ENCODE measurements around the gene TERB2.
"Not testable (repeated sequence)": the region's sequence is repeated elsewhere in the genome, so short reads cannot be mapped to it uniquely, and the experiment has no call there.

The TERB2 gene

DNA sequence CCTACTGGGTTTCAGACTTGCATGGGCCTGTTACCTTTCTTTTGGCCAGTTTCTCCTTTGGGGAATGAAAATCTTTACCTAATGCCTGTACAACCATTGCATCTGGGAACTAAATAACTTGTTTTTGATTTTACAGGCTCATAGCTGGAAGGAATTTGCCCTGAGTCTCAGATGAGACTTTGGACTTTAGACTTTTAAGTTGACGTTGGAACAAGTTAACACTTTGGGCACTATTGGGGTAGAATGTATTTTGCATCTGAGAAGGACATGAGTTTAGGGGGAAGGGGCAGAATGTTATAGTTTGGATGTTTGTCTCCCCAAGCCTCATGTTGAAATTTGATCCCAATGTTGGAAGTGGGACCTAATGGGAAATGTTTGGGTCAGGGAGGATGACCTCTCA lies 44.7 kb downstream of the TERB2 start:
- H3K36me3 ChIP-seq (ENCODE audit: control insufficient read depth in 4 of 4, insufficient read depth in 4 of 4, low read length in 3 of 4); H3K4me3 ChIP-seq (ENCODE audit: control insufficient read depth in 1 of 7, extremely low read depth in 1 of 7, insufficient read depth in 4 of 7, low read depth in 2 of 7, low read length in 6 of 7); CTCF ChIA-PET; DNase-seq; H3K27ac ChIP-seq (ENCODE audit: insufficient read depth in 1 of 2, low read depth in 1 of 2, low read length in 2 of 2, poor library complexity in 1 of 2, severe bottlenecking in 2 of 2); POLR2A ChIA-PET; H3K9me3 ChIP-seq (ENCODE audit: control extremely low read depth in 1 of 5, control insufficient read depth in 4 of 5, insufficient read depth in 2 of 5, low read depth in 1 of 5, low read length in 4 of 5); H3K4me1 ChIP-seq (ENCODE audit: control extremely low read depth in 1 of 4, control insufficient read depth in 4 of 4, insufficient read depth in 4 of 4, low read length in 3 of 4); H3K27me3 ChIP-seq (replicated peaks in 2 of 5; ENCODE audit: control insufficient read depth in 4 of 5, insufficient read depth in 5 of 5, low read length in 4 of 5): not testable (repeated sequence)
- WGBS (ENCODE audit: insufficient coverage) = 91% methylated on average over 1 of the region's 1 CpG

DNA sequence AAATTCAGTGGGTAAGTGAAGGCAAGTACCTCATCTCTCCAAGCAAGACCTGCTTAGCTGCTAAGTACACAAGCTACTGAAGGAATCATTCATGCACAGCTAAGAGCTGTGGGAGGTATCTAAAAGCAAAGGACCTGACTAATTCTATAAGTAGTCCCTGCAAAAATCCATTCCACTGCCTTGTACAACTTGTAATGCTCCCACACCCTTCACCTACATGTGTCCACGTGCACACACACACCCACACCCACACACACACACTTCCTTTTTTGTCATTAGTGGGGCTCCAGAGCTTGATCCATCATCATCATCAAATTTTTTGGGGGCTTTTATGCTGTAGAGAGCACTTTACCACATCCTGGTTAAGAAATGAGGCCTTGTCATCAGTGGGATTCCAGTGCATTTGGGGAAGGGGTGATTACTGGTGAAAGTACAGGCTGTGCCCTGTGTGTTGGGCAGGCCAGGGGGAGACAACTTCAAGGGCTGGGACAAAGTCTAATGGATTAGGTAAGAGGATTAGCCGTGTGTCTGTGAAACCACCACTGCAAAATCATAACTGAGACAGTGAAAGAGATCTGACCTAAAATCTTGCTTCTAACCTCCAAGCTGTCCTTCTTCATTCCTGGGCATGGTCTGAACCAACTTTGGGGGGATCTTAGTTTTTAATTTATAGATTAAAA lies 47.4 kb downstream of the TERB2 start:
- H3K36me3 ChIP-seq (ENCODE audit: control insufficient read depth in 4 of 4, insufficient read depth in 4 of 4, low read length in 3 of 4); POLR2A ChIA-PET; H3K27ac ChIP-seq (ENCODE audit: insufficient read depth in 1 of 2, low read depth in 1 of 2, low read length in 2 of 2, poor library complexity in 1 of 2, severe bottlenecking in 2 of 2); DNase-seq; H3K27me3 ChIP-seq (replicated peaks in 2 of 5; ENCODE audit: control insufficient read depth in 4 of 5, insufficient read depth in 5 of 5, low read length in 4 of 5); H3K4me1 ChIP-seq (ENCODE audit: control extremely low read depth in 1 of 4, control insufficient read depth in 4 of 4, insufficient read depth in 4 of 4, low read length in 3 of 4); H3K4me3 ChIP-seq (ENCODE audit: control insufficient read depth in 1 of 7, extremely low read depth in 1 of 7, insufficient read depth in 4 of 7, low read depth in 2 of 7, low read length in 6 of 7); CTCF ChIA-PET; H3K9me3 ChIP-seq (ENCODE audit: control extremely low read depth in 1 of 5, control insufficient read depth in 4 of 5, insufficient read depth in 2 of 5, low read depth in 1 of 5, low read length in 4 of 5): not testable (repeated sequence)
- 87% methylated on average over 2 of the region's 2 CpGs for WGBS (ENCODE audit: insufficient coverage)

DNA sequence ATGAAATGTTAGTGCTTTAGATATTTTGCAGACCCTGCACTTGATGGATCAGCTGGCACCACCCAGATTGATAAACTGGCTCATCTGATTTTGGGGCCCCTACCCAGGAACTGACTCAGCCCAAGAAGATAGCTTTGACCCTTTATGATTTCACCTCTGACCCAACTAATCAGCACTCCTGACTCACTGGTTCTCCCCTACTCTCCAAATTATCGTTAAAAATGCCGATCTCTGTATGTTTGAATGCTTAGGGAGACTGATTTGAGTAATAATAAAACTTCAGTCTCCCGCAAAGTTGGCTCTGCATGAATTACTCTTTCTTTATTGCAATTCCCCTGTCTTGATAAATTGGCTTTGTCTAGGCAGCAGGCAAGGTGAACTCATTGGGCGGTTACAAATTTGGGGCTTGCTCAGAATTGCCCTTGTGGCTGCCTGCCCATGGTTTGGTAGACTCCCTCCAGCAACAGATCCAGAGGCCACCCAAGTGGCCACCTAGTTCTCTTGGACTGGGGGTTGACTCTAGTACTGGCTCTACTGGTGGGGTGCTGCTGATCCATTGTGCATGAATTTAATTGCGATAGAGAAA lies 48.2 kb downstream of the TERB2 start:
- H3K27ac ChIP-seq (ENCODE audit: insufficient read depth in 1 of 2, low read depth in 1 of 2, low read length in 2 of 2, poor library complexity in 1 of 2, severe bottlenecking in 2 of 2); POLR2A ChIA-PET; DNase-seq; H3K4me1 ChIP-seq (ENCODE audit: control extremely low read depth in 1 of 4, control insufficient read depth in 4 of 4, insufficient read depth in 4 of 4, low read length in 3 of 4); H3K27me3 ChIP-seq (replicated peaks in 2 of 5; ENCODE audit: control insufficient read depth in 4 of 5, insufficient read depth in 5 of 5, low read length in 4 of 5); CTCF ChIA-PET; H3K36me3 ChIP-seq (ENCODE audit: control insufficient read depth in 4 of 4, insufficient read depth in 4 of 4, low read length in 3 of 4); H3K9me3 ChIP-seq (ENCODE audit: control extremely low read depth in 1 of 5, control insufficient read depth in 4 of 5, insufficient read depth in 2 of 5, low read depth in 1 of 5, low read length in 4 of 5); H3K4me3 ChIP-seq (ENCODE audit: control insufficient read depth in 1 of 7, extremely low read depth in 1 of 7, insufficient read depth in 4 of 7, low read depth in 2 of 7, low read length in 6 of 7): not testable (repeated sequence)
- 96% methylated on average over 2 of the region's 5 CpGs for WGBS (ENCODE audit: insufficient coverage)

DNA sequence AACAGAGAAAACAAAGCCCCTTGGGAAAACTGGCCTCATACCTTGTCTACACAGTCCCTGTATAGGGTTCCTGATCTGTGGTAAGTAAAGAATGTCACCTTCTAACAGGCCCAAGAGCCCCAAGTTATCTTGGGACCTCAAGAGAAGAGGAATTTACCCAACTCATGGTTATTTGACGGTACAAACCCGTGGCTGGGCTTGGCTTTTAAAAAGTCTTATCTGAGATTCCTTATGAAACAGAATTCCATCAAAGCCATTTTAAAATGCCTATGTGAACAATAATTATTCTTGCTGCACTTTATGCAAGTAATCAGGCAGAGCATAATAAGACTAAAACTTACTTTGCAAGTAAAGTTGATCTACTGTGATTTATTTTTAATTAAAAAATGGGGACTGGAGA lies 52.6 kb downstream of the TERB2 start:
- Histone ChIP-seq H3K4me3 (ENCODE audit: control insufficient read depth in 1 of 7, extremely low read depth in 1 of 7, insufficient read depth in 4 of 7, low read depth in 2 of 7, low read length in 6 of 7) (no peak overlapping the region), H3K4me1 (ENCODE audit: control extremely low read depth in 1 of 4, control insufficient read depth in 4 of 4, insufficient read depth in 4 of 4, low read length in 3 of 4) (no peaks in the 10 kb centered on the region), H3K27ac (ENCODE audit: insufficient read depth in 1 of 2, low read depth in 1 of 2, low read length in 2 of 2, poor library complexity in 1 of 2, severe bottlenecking in 2 of 2) (no peak overlapping the region), H3K27me3 (replicated peaks in 2 of 5; ENCODE audit: control insufficient read depth in 4 of 5, insufficient read depth in 5 of 5, low read length in 4 of 5) (no peaks in the 10 kb centered on the region), H3K9me3 (ENCODE audit: control extremely low read depth in 1 of 5, control insufficient read depth in 4 of 5, insufficient read depth in 2 of 5, low read depth in 1 of 5, low read length in 4 of 5) (peaks cover 0 to 8% (median 2%) of the 10 kb centered on the region in 5 experiments), H3K36me3 (ENCODE audit: control insufficient read depth in 4 of 4, insufficient read depth in 4 of 4, low read length in 3 of 4) (no peaks in the 10 kb centered on the region)
- no peak for DNase-seq
- POLR2A ChIA-PET = no interaction called here
- CTCF ChIA-PET = no interaction called here
- WGBS (ENCODE audit: insufficient coverage) = no CpG with 5 or more reads among the region's 2 CpGs

DNA sequence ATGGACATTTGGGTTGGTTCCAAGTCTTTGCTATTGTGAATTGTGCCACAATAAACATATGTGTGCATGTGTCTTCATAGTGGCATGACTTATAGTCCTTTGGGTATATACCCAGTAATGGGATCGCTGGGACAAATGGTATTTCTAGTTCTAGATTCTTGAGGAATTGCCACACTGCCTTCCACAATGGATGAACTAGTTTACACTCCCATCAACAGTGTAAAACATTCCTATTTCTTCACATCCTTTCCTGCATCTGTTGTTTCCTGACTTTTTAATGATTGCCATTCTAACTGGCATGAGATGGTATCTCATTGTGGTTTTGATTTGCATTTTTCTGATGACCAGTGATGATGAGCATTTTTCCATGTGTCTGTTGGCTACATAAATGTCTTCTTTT lies 58.6 kb downstream of the TERB2 start:
- H3K4me1 ChIP-seq (ENCODE audit: control extremely low read depth in 1 of 4, control insufficient read depth in 4 of 4, insufficient read depth in 4 of 4, low read length in 3 of 4); POLR2A ChIA-PET; H3K36me3 ChIP-seq (ENCODE audit: control insufficient read depth in 4 of 4, insufficient read depth in 4 of 4, low read length in 3 of 4); H3K9me3 ChIP-seq (ENCODE audit: control extremely low read depth in 1 of 5, control insufficient read depth in 4 of 5, insufficient read depth in 2 of 5, low read depth in 1 of 5, low read length in 4 of 5); H3K27me3 ChIP-seq (replicated peaks in 2 of 5; ENCODE audit: control insufficient read depth in 4 of 5, insufficient read depth in 5 of 5, low read length in 4 of 5); DNase-seq; CTCF ChIA-PET; H3K27ac ChIP-seq (ENCODE audit: insufficient read depth in 1 of 2, low read depth in 1 of 2, low read length in 2 of 2, poor library complexity in 1 of 2, severe bottlenecking in 2 of 2); H3K4me3 ChIP-seq (ENCODE audit: control insufficient read depth in 1 of 7, extremely low read depth in 1 of 7, insufficient read depth in 4 of 7, low read depth in 2 of 7, low read length in 6 of 7): not testable (repeated sequence)
- 88% methylated on average over 1 of the region's 1 CpG for WGBS (ENCODE audit: insufficient coverage)

DNA sequence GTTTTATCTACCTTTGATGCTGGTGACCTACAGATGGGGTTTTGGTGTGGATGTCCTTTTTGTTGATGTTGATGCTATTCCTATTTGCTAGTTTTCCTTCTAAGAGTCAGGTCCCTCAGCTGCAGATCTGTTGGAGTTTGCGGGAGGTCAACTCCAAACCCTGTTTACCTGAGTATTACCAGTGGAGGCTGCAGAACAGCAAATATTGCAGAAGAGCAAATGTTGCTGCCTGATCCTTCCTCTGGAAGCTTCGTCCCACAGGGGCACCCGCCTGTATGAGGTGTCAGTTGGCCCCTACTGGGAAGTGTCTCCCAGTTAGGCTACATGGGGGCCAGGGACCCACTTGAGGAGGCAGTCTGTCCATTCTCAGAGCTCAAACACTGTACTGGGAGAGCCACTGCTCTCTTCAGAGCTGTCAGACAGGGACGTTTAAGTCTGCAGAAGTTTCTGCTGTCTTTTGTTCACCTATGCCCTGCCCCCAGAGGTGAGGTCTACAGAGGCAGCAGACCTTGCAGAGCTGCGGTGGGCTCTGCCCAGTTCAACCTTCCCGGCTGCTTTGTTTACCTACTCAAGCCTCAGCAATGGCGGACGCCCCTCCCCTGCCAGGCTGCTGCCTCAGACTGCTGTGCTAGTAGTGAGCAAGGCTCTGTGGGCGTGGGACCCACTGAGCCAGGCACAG lies 63.9 kb downstream of the TERB2 start:
- CTCF ChIA-PET; H3K4me3 ChIP-seq (ENCODE audit: control insufficient read depth in 1 of 7, extremely low read depth in 1 of 7, insufficient read depth in 4 of 7, low read depth in 2 of 7, low read length in 6 of 7); POLR2A ChIA-PET; H3K27me3 ChIP-seq (replicated peaks in 2 of 5; ENCODE audit: control insufficient read depth in 4 of 5, insufficient read depth in 5 of 5, low read length in 4 of 5); H3K36me3 ChIP-seq (ENCODE audit: control insufficient read depth in 4 of 4, insufficient read depth in 4 of 4, low read length in 3 of 4); H3K9me3 ChIP-seq (ENCODE audit: control extremely low read depth in 1 of 5, control insufficient read depth in 4 of 5, insufficient read depth in 2 of 5, low read depth in 1 of 5, low read length in 4 of 5); DNase-seq; H3K27ac ChIP-seq (ENCODE audit: insufficient read depth in 1 of 2, low read depth in 1 of 2, low read length in 2 of 2, poor library complexity in 1 of 2, severe bottlenecking in 2 of 2): not testable (repeated sequence)
- H3K4me1 ChIP-seq (ENCODE audit: control extremely low read depth in 1 of 4, control insufficient read depth in 4 of 4, insufficient read depth in 4 of 4, low read length in 3 of 4) = peaks cover 0 to 18% (median 14%) of the 10 kb centered on the region in 4 experiments
- WGBS (ENCODE audit: insufficient coverage) = 97% methylated on average over 9 of the region's 9 CpGs

DNA sequence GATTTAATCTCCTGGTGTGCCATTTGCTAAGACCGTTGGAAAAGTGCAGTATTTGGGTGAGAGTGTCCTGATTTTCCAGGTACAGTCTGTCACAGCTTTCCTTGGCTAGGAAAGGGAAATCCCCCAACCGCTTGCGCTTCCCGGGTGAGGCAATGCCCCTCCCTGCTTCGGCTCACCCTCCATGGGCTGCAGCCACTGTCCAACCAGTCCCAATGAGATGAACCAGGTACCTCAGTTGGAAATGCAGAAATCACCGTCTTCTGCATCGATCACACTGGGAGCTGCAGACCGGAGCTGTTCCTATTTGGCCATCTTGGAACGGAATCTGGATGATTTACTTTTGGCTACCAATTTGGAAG lies 64.4 kb downstream of the TERB2 start:
- 96% methylated on average over 9 of the region's 9 CpGs for WGBS (ENCODE audit: insufficient coverage)
- CTCF ChIA-PET; H3K4me3 ChIP-seq (ENCODE audit: control insufficient read depth in 1 of 7, extremely low read depth in 1 of 7, insufficient read depth in 4 of 7, low read depth in 2 of 7, low read length in 6 of 7); H3K27ac ChIP-seq (ENCODE audit: insufficient read depth in 1 of 2, low read depth in 1 of 2, low read length in 2 of 2, poor library complexity in 1 of 2, severe bottlenecking in 2 of 2); H3K36me3 ChIP-seq (ENCODE audit: control insufficient read depth in 4 of 4, insufficient read depth in 4 of 4, low read length in 3 of 4); H3K27me3 ChIP-seq (replicated peaks in 2 of 5; ENCODE audit: control insufficient read depth in 4 of 5, insufficient read depth in 5 of 5, low read length in 4 of 5); H3K9me3 ChIP-seq (ENCODE audit: control extremely low read depth in 1 of 5, control insufficient read depth in 4 of 5, insufficient read depth in 2 of 5, low read depth in 1 of 5, low read length in 4 of 5); POLR2A ChIA-PET; DNase-seq: not testable (repeated sequence)
- peaks cover 0 to 18% (median 14%) of the 10 kb centered on the region in 4 experiments for H3K4me1 ChIP-seq (ENCODE audit: control extremely low read depth in 1 of 4, control insufficient read depth in 4 of 4, insufficient read depth in 4 of 4, low read length in 3 of 4)
